GM12864 (cell line): ENCODE data around the gene FBXO8.

Experiments used
- DNase-seq: peaks from one replicate; pipeline ENCODE4 v3.0.0-alpha.2; 2011; ENCODE audit warnings: low read depth
- H3K4me3 ChIP-seq: 2 replicates; pipeline ENCODE4 v1.5.1; 2011; ENCODE audit warnings: mild to moderate bottlenecking, low read depth, low read length, control low read depth
- TF ChIP-seq, protein P1 (sequence below): IDR thresholded peaks from 2 replicates; pipeline ENCODE4 v1.5.1; 2011; ENCODE audit warnings: low read depth, mild to moderate bottlenecking, moderate library complexity, low read length, control low read depth, inconsistent platforms; ENCODE audit errors: missing control alignments

FBXO8 gene

DNA sequence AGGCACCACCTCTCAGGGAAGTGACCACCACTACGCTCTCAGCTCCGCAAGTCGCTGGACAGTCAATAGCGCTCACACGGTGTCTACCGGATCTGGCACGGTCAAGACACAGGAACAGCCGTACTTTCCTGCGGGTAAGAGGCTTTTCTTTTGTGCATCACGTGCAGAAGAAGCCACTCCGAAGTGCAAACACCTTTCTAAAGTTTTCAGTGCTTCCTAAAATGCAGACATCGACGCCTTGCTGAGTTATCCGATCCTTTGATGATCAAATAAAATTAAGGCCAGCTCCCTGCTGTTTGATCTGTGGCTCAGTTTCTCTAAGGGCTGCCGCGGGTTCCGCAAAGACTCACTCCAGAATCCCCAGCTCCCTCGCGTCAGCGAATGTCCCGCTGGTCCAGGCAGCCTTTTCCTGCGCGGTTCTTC, 71.8 kb downstream of the FBXO8 start:
- no peak overlapping the region for H3K4me3 ChIP-seq
- DNase-seq, result no peak
- TF ChIP-seq, protein P1, sequence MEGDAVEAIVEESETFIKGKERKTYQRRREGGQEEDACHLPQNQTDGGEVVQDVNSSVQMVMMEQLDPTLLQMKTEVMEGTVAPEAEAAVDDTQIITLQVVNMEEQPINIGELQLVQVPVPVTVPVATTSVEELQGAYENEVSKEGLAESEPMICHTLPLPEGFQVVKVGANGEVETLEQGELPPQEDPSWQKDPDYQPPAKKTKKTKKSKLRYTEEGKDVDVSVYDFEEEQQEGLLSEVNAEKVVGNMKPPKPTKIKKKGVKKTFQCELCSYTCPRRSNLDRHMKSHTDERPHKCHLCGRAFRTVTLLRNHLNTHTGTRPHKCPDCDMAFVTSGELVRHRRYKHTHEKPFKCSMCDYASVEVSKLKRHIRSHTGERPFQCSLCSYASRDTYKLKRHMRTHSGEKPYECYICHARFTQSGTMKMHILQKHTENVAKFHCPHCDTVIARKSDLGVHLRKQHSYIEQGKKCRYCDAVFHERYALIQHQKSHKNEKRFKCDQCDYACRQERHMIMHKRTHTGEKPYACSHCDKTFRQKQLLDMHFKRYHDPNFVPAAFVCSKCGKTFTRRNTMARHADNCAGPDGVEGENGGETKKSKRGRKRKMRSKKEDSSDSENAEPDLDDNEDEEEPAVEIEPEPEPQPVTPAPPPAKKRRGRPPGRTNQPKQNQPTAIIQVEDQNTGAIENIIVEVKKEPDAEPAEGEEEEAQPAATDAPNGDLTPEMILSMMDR, result no peak

DNA sequence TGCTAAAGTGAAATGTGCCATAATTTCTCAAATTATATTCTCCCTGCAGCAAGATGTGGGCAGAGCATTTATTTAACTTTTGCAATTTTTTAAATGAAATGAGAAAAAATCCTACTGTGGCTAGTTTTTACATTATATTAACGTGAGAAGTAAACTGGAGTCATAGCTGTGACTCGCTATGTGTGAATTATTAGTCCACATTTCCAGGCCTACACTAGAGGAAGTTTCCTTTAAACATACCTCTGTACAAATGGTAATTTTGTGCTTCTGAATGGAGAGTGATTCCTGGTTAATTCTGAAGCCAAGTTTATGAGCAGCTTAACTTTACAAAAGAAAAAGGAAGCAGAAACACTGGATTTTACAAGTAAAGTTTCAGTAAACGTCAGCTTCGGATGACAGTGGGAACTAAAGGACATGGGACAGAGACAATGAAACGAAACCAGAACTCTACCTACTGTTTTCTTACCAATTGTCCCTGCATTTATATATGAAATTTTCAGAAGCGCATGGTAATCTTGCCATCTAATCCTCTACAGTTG, 72.4 kb downstream of the FBXO8 start:
- DNase-seq, result no peak
- TF ChIP-seq, protein P1, result no peak
- H3K4me3 ChIP-seq, result no peak overlapping the region

DNA sequence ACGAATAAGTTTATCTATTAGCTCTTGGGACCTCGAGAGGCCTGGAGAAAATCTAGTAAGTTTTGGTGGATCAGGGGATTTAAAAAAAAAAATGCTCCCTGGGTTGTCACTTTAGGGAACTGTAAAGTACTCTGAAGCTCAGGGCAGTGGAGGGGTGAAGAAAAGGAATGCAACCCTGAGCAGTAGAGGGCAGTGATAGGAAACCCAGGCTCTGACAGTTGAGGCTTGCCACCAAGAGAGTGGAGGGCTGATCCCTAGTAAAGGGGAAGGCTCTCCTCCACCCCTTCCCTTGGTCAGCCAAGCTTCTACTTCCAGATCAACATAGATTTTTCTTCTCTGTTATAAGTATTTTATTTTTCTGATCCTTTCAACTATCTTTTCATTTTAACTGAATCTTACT, 73.1 kb downstream of the FBXO8 start:
- TF ChIP-seq, protein P1, result no peak
- no peak for DNase-seq

DNA sequence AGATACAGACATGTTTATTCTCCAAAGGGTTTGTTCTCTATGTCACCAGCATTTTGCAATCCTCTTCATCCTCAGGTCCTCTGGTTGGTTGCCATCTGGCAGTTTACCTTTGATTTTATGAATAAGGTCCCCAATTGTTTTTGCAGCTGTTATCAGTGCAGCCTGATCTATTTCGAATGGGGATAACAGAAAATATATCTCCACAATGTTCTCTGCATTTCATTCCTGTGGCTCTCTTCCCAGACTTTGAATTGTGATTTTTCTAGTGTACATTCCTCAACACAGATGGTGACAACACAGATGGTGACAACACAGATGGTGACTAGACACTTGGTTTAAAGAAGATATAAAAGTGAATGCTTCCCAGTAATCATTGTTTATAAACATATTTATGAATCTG, 74.1 kb downstream of the FBXO8 start:
- TF ChIP-seq, protein P1, result no peak
- H3K4me3 ChIP-seq, result no peak overlapping the region
- DNase-seq, result no peak

More for the DNA sequence above, 73.1 kb downstream of the FBXO8 start:
- H3K4me3 ChIP-seq, result no peak overlapping the region

DNA sequence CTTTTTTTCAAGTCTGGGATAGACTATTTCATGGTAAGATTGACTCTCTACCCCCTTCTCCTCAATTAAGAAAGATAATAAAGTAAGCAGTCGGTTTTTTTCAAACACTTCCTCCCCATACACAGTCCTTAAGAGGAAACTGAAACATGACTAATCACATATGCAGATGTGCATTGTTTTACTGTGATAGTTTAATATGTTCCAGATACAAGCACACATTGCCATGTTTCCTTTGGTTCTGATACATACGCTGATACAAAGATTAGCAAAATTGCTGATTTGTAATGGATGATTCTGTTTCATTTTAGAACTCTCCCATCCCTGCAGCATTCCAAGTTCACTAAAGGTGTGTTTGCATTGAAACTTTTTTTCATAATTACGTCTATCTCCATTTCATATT, 76.1 kb downstream of the FBXO8 start:
- TF ChIP-seq, protein P1, result no peak
- no peak overlapping the region for H3K4me3 ChIP-seq

DNA sequence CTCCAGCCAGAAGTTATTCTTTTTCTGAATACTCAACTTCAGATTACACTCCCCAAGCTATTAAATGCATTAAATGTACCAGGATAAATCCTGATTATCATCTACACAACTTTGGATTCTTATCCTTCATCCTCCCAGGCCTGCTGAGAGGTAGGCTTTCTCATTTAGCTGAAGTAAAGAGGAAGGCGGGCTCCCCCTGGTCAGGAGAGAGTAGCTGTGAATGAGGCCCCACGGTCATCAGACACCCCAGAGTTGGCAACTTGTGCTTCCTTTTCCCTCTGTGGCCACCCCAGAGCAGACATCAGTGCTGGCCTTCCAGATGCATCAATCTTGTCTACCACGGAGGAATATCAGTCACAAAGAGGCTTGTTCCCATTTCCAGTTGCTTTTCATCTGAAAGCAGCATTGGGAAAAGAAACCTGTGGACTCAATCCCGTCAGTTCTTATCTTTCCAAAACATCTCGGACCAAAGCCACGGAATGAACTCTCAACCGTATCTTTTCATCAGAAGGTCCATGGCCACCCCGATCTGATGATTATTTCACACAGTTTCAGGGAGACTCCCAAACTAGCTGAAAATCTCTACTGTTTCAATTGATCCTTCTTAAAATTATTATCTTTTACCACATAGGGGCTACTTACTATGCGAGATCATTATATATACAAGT, 79.2 kb downstream of the FBXO8 start:
- TF ChIP-seq, protein P1, result no peak
- DNase-seq, result no peak
- H3K4me3 ChIP-seq, result no peak overlapping the region

More for the DNA sequence above, 76.1 kb downstream of the FBXO8 start:
- no peak for DNase-seq

DNA sequence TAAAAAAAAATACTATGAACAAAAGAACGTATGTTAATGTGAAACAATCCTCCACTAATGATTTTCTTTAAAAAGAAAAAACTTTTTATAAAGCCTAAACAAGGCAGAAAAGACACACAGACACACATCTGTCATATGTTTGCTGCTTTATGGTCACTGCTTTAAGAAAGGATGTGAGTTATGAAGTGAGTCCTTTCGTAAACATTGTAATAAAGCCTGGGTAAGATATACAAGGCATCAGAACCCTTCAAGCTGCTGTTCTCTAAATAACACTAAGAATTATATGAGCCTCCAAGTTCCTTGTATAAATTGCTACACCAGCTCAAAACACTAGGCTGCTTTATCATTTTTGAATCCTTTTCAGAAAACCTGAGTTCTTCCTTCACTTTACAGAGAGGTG, 81.6 kb downstream of the FBXO8 start:
- H3K4me3 ChIP-seq, result no peak overlapping the region
- TF ChIP-seq, protein P1, result no peak
- DNase-seq, result no peak
